A549 (cell line): ENCODE results near the gene TXNDC2.

ENCODE experiments used
- BHLHE40 ChIP-seq: IDR thresholded peaks from 2 replicates; pipeline ENCODE4 v1.6.1; 2012; ENCODE audit warnings: low read depth, low read length, inconsistent platforms
- CEBPB ChIP-seq, 2 experiments: fragments of >200 bp in 1 of 2; sonication (Bioruptor Twin) in 1 of 2; formaldehyde crosslinking in 1 of 2; IDR thresholded peaks; 2 replicates each; pipeline ENCODE4 v1.6.1; 2012 to 2016
- CTCF ChIP-seq: fragments of >200 bp; sonication (Bioruptor Twin); formaldehyde crosslinking; IDR thresholded peaks from 3 replicates; pipeline ENCODE4 v1.5.1; 2016
- HDAC2 ChIP-seq: fragments of 200-600 bp; sonication (generic); IDR thresholded peaks from 2 replicates; pipeline ENCODE4 v1.6.1; 2016
- POLR2A ChIP-seq: IDR thresholded peaks from 2 replicates; pipeline ENCODE4 v1.6.1; 2012; ENCODE audit warnings: mild to moderate bottlenecking, low read length
- TP53 ChIP-seq: fragments of 250-450 bp; sonication (Bioruptor Pico); IDR thresholded peaks from 2 replicates; pipeline ENCODE4 v1.5.0; 2021; ENCODE audit warnings: mild to moderate bottlenecking, moderate library complexity
- ZNF302 ChIP-seq: fragments of 250-450 bp; sonication (Bioruptor Pico); IDR thresholded peaks from 2 replicates; pipeline ENCODE4 v1.9.0; 2021; ENCODE audit warnings: inconsistent platforms, mild to moderate bottlenecking, moderate library complexity

- TF ChIP-seq CTCF (no peak), HDAC2 (no peak), BHLHE40 (no peak), POLR2A (no peak), TP53 (no peak), CEBPB (IDR thresholded peaks at IDR 0.05) (no peak), ZNF302 (no peak)
These were observed 28.5 kb downstream of the TXNDC2 start for GRCh38 chr18:9914334-9914583.
